22Rv1 (cell line): ENCODE data around the gene VKORC1L1.
"Not testable (repeated sequence)": the region's sequence is repeated elsewhere in the genome, so short reads cannot be mapped to it uniquely, and the experiment has no call there.

ENCODE experiments used
- H3K27ac ChIP-seq: fragments of 450-650 bp; 2 replicates; pipeline ENCODE4 v1.5.1; 2017
- CTCF ChIP-seq: fragments of 450-650 bp; IDR thresholded peaks from 2 replicates; pipeline ENCODE4 v1.5.1; 2017; ENCODE audit warnings: mild to moderate bottlenecking
- ZFX ChIP-seq: fragments of 450-650 bp; IDR thresholded peaks from 2 replicates; pipeline ENCODE4 v1.6.1; 2017; ENCODE audit warnings: antibody characterized with exemption, borderline replicate concordance

The VKORC1L1 gene

GRCh38 chr7:65960351-65961074, 87.6 kb downstream of the VKORC1L1 start:
- H3K27ac ChIP-seq, result peak overlapping the region; percentile 14; the same call in 1 of the 2 replicates
- no peak for TF ChIP-seq CTCF
- no peak for TF ChIP-seq ZFX

- TF ChIP-seq CTCF, result no peak
- no peak for TF ChIP-seq ZFX
- no peak overlapping the region for H3K27ac ChIP-seq
Measured at GRCh38 chr7:65962033-65962432, 89.2 kb downstream of the VKORC1L1 start.

GRCh38 chr7:65964671-65965070, 91.8 kb downstream of the VKORC1L1 start:
- not testable (repeated sequence) for H3K27ac ChIP-seq

- TF ChIP-seq ZFX (no peak), CTCF (no peak)
- no peak overlapping the region for H3K27ac ChIP-seq
Measured at GRCh38 chr7:65966146-65966545, 93.3 kb downstream of the VKORC1L1 start.

- TF ChIP-seq CTCF (no peak), ZFX (no peak)
- no peak overlapping the region for H3K27ac ChIP-seq
Measured at GRCh38 chr7:65967361-65968155, 94.7 kb downstream of the VKORC1L1 start.

- TF ChIP-seq ZFX (no peak), CTCF (no peak)
- no peak overlapping the region for H3K27ac ChIP-seq
Measured at GRCh38 chr7:65968256-65969185, 95.6 kb downstream of the VKORC1L1 start.

GRCh38 chr7:65971021-65971420, 98.1 kb downstream of the VKORC1L1 start:
- no peak overlapping the region for H3K27ac ChIP-seq
- TF ChIP-seq CTCF, result no peak
- no peak for TF ChIP-seq ZFX
